COLO668 (cell line): ENCODE measurements around the gene SOX5.
"Not testable (repeated sequence)": the region's sequence is repeated elsewhere in the genome, so short reads cannot be mapped to it uniquely, and the experiment has no call there.

Experiments
- DNase-seq: peaks from one replicate; lab custom pipeline; 2025; ENCODE audit not compliant: unreplicated experiment; lab: John Stamatoyannopoulos, UW

SOX5 gene

GRCh38 chr12:23909551-23909950 lies 39.9 kb downstream of the SOX5 start:
- DNase-seq, result no peak

- DNase-seq, result no peak
Observed at GRCh38 chr12:23906329-23906728, 43.1 kb downstream of the SOX5 start.

GRCh38 chr12:23899434-23899833 lies 50.0 kb downstream of the SOX5 start:
- no peak for DNase-seq

GRCh38 chr12:23898121-23898520 lies 51.3 kb downstream of the SOX5 start:
- DNase-seq, result no peak

- no peak for DNase-seq
Observed at GRCh38 chr12:23895792-23896218, 53.7 kb downstream of the SOX5 start.

GRCh38 chr12:23893611-23894010 lies 55.9 kb downstream of the SOX5 start:
- no peak for DNase-seq

- DNase-seq, result no peak
Observed at GRCh38 chr12:23891115-23891514, 58.4 kb downstream of the SOX5 start.

GRCh38 chr12:23889069-23889440 lies 60.4 kb downstream of the SOX5 start:
- no peak for DNase-seq

- DNase-seq, result no peak
Observed at GRCh38 chr12:23888396-23889068, 60.9 kb downstream of the SOX5 start.

- no peak for DNase-seq
Observed at GRCh38 chr12:23887055-23887835, 62.2 kb downstream of the SOX5 start.

- DNase-seq, result no peak
Observed at GRCh38 chr12:23885394-23885793, 64.1 kb downstream of the SOX5 start.

- no peak for DNase-seq
Observed at GRCh38 chr12:23884909-23885308, 64.6 kb downstream of the SOX5 start.

GRCh38 chr12:23880988-23881387 lies 68.5 kb downstream of the SOX5 start:
- DNase-seq, result no peak

- DNase-seq, result not testable (repeated sequence)
Observed at GRCh38 chr12:23876618-23877017, 72.9 kb downstream of the SOX5 start.

- DNase-seq, result no peak
Observed at GRCh38 chr12:23867794-23868193, 81.7 kb downstream of the SOX5 start.

- no peak for DNase-seq
Observed at GRCh38 chr12:23862701-23863100, 86.8 kb downstream of the SOX5 start.

- no peak for DNase-seq
Observed at GRCh38 chr12:23860019-23860418, 89.5 kb downstream of the SOX5 start.

GRCh38 chr12:23857178-23857577 lies 92.3 kb downstream of the SOX5 start:
- no peak for DNase-seq

- no peak for DNase-seq
Observed at GRCh38 chr12:23855813-23856212, 93.7 kb downstream of the SOX5 start.

GRCh38 chr12:23854598-23854997 lies 94.9 kb downstream of the SOX5 start:
- no peak for DNase-seq

- DNase-seq, result no peak
Observed at GRCh38 chr12:23853640-23854039, 95.8 kb downstream of the SOX5 start.

- DNase-seq, result no peak
Observed at GRCh38 chr12:23851602-23852001, 97.9 kb downstream of the SOX5 start.

GRCh38 chr12:23847857-23848256 lies 101.6 kb downstream of the SOX5 start:
- DNase-seq, result no peak
